ENCODE data around the gene SERPINB2.

Gene SERPINB2

DNA sequence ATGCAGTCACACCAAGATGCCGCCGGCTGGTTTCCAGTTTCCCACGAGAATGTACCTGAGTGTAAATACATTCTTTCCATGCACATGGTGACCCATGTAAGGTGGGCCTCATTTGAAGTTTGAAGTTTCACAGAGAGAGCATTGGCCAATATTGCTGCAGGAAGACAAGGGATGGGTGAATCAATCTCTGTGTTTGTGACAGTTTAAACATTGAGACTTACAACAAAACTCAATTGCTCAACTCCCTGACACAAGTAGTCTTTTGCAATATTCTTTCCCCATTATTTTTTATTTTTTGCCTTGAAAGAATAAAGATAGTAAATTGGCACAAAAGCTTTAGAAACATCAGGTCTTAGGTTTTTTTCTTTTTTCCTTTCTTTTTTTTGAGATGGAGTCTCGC is 5.1 kb downstream of the SERPINB2 start:
- TF ChIP-seq, protein P1, sequence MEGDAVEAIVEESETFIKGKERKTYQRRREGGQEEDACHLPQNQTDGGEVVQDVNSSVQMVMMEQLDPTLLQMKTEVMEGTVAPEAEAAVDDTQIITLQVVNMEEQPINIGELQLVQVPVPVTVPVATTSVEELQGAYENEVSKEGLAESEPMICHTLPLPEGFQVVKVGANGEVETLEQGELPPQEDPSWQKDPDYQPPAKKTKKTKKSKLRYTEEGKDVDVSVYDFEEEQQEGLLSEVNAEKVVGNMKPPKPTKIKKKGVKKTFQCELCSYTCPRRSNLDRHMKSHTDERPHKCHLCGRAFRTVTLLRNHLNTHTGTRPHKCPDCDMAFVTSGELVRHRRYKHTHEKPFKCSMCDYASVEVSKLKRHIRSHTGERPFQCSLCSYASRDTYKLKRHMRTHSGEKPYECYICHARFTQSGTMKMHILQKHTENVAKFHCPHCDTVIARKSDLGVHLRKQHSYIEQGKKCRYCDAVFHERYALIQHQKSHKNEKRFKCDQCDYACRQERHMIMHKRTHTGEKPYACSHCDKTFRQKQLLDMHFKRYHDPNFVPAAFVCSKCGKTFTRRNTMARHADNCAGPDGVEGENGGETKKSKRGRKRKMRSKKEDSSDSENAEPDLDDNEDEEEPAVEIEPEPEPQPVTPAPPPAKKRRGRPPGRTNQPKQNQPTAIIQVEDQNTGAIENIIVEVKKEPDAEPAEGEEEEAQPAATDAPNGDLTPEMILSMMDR (IDR thresholded peaks at IDR 0.05; ENCODE audit: borderline replicate concordance, control extremely low read depth, extremely low read depth, insufficient read depth, missing control alignments), result no peak
- in situ Hi-C loops (cut with MboI; ENCODE audit: low sequenced_read_pairs, unreplicated experiment), result no loop called here
- DNase-seq (ENCODE audit: low spot score), result no peak

DNA sequence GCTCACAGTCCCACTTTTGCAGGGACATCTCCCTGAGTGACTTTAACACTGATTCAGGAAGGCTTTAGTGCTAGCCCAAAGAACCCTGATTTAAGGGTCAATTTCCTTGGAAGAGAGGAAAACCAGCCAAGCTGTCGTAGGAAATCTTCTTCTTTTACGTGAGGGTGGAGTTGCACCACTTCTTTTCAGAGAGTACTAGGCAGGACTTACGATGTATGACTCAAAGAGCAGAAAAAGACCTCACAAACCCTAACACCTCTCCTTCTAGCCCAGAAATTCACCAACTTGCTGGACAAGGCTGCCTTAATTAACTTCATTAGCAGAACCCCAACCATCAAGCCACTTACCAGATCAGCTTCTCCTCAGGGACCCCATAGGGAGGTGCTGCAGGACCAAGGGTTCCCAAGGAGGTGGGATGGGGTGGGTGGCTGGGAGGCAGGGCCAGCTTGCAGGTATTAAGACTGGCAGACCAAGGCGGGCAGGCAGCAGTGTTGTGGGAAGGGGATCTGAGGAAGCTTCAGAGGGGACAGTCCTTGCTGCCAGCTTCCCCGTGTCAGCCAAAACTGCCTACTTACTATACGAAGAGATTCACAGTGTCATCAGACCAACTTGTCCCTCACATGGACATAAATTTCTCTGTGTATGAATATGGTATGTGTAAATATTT is 6.7 kb downstream of the SERPINB2 start:
- in situ Hi-C loops (cut with MboI; ENCODE audit: low sequenced_read_pairs, unreplicated experiment), result no loop called here
- TF ChIP-seq, protein P1 (IDR thresholded peaks at IDR 0.05; ENCODE audit: borderline replicate concordance, control extremely low read depth, extremely low read depth, insufficient read depth, missing control alignments), result no peak
- DNase-seq (ENCODE audit: low spot score), result no peak

DNA sequence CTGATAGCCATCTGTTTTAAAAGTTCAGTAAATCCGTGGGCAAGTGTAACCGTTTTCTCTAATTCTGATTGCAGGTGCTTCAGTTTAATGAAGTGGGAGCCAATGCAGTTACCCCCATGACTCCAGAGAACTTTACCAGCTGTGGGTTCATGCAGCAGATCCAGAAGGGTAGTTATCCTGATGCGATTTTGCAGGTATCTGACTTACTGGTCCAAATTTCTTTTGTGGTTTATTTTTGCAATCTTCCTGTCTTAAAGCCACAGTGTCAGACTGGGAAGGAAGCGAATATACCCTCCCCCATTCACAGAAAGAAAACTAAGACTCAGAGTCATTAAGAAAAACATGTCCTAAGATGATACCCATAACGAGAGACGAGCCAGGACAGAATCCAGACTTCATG is 7.7 kb downstream of the SERPINB2 start:
- TF ChIP-seq, protein P1 (IDR thresholded peaks at IDR 0.05; ENCODE audit: borderline replicate concordance, control extremely low read depth, extremely low read depth, insufficient read depth, missing control alignments), result no peak
- DNase-seq (ENCODE audit: low spot score), result no peak
- in situ Hi-C loops (cut with MboI; ENCODE audit: low sequenced_read_pairs, unreplicated experiment), result no loop called here

DNA sequence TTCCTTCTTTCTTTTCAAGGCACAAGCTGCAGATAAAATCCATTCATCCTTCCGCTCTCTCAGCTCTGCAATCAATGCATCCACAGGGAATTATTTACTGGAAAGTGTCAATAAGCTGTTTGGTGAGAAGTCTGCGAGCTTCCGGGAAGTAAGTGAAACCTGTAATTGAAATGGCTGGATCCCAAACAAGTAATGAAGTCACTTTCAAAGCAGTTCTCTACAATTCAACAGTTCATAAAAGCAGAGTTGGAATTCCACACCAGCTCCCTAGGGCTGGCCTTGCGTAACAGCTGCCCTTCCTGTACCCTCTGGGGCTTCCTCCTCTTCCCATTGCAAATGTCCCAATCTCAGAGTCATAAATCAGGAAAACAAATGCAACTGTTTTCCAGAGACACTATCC is 9.6 kb downstream of the SERPINB2 start:
- in situ Hi-C loops (cut with MboI; ENCODE audit: low sequenced_read_pairs, unreplicated experiment), result no loop called here
- no peak for DNase-seq (ENCODE audit: low spot score)
- TF ChIP-seq, protein P1 (IDR thresholded peaks at IDR 0.05; ENCODE audit: borderline replicate concordance, control extremely low read depth, extremely low read depth, insufficient read depth, missing control alignments), result no peak

DNA sequence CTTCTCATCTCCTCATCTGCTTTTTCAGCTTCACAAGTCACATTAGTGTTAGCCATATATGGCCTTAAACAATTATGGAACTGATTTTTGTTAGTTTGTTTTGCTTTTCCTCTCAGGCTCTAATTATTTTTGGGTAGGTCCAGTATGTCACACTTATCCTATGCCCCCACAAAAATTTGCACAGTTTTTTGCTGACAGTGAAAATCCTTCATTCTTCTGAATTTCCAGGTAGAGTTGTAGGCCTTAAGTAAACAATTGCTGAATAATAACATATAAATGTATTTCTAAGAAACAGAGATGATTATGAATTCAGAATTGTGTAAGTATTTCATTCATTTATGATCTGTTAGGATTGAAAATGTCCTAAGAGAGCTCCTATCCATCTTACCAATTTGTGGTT is 11.7 kb downstream of the SERPINB2 start:
- in situ Hi-C loops (cut with MboI; ENCODE audit: low sequenced_read_pairs, unreplicated experiment), result no loop called here
- DNase-seq (ENCODE audit: low spot score), result no peak
- TF ChIP-seq, protein P1 (IDR thresholded peaks at IDR 0.05; ENCODE audit: borderline replicate concordance, control extremely low read depth, extremely low read depth, insufficient read depth, missing control alignments), result no peak

DNA sequence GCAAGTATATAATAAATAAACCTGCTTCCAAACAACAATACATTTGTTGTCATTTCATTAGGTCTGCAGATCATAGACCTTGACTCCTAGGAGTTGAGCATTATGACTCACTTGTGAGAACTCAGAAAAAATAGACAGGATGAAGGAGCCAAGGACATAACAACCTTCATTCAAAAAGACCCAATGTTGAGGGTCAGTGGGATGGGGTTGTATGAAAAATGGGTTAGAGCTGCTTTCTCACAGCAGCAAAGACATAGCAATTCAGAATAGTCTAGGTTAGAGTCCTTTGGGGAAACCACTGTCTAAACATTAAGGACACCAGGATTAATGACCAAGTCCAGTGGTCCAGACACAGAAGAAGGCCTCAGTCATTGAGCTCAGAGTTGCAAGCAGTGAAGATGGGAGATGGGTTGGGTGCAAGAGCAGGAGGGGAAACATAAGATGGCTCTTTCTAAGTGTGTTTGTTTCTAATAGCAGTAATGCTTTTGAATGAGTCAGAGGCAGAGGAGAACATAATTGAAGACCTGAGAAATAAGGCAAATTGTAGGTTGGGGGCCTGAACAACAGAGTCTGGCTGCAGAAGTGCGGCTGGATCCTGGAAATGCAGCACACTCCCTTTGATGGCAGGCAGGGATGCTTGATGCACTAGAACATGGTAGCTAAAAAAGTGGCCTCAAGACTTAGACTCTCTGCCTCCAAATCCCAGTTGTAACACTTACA is 16.5 kb downstream of the SERPINB2 start:
- DNase-seq (ENCODE audit: low spot score), result no peak
- TF ChIP-seq, protein P1 (IDR thresholded peaks at IDR 0.05; ENCODE audit: borderline replicate concordance, control extremely low read depth, extremely low read depth, insufficient read depth, missing control alignments), result no peak
- in situ Hi-C loops (cut with MboI; ENCODE audit: low sequenced_read_pairs, unreplicated experiment), result no loop called here

All from GM13976 (cell line).